Measurements from ENCODE around the gene AFAP1L2.

- TF ChIP-seq CTCF (conservative IDR thresholded peaks at IDR 0.05; ENCODE audit: low read depth, low read length): no peak
- TF ChIP-seq EZH2 (IDR thresholded peaks at IDR 0.05; ENCODE audit: borderline replicate concordance, low read depth, low read length, poor library complexity, severe bottlenecking): no peak
Measured at GRCh38 chr10:114320249-114321116, 83.8 kb downstream of the AFAP1L2 start.

Measured in A673 (cell line).